Erythroblast (primary cell): ENCODE measurements around the gene SRPK2.

Source experiments
- GATA1 ChIP-seq: IDR thresholded peaks from 2 replicates; pipeline ENCODE4 v1.6.1; 2011; ENCODE audit warnings: low read depth, mild to moderate bottlenecking, control low read depth, low read length, moderate library complexity
- POLR2A ChIP-seq: IDR thresholded peaks from 2 replicates; pipeline ENCODE4 v1.6.1; 2011; ENCODE audit warnings: mild to moderate bottlenecking, low read length

GRCh38 chr7:105387508-105388355 is 989 bp downstream of the SRPK2 start:
- TF ChIP-seq POLR2A (no peak), GATA1 (no peak)
